ENCODE results near the gene INHA.

Gene INHA

GRCh38 chr2:219540784-219541504, 31.2 kb upstream of the INHA start:
- no peak for DNase-seq (ENCODE audit: low read depth)

- DNase-seq (ENCODE audit: low read depth), result no peak
These were observed 30.4 kb upstream of the INHA start for GRCh38 chr2:219541611-219542180.

DNA sequence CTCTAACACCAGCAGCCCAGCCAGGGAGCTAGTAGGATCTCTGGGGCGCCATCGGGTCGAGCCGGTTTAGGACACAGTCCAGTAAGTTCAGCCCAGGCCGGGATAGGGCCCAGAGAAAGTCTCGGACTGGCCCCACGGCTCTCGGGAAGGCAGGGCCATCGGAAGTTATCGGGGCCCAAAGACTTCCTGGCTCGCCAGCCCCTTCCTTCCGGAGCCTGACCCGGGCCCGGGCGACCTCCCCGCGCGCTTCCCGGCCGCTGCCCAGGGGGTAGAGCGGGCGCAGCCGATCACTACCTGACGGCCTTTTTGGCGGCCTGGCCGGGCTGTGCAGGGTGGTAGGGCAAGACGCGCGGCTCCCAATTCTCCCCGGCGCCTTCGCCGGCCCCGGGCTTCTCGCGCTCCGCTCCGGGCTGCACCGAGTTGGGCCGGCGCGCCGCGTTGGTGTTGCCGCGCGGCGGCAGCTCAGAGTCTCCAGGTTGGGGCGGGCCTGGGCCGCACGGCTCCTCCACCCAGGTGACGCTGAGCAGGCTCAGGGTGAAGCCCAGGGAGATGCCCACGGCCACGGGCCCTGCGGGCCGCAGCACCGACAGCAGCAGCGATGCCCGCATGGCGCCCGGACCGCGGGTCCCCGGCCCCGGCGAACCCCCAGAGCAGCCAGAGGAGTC, 29.0 kb upstream of the INHA start:
- no peak for DNase-seq (ENCODE audit: low read depth)

GRCh38 chr2:219543596-219544358, 28.3 kb upstream of the INHA start, which contains the start of the genes CHPF and TMEM198:
CHPF (minus strand) TSS chr2:219543809; CDS start chr2:219543538, 271 bp downstream.
TMEM198 (plus strand) TSS chr2:219544028; CDS start chr2:219544728, 700 bp downstream.
- DNase-seq (ENCODE audit: low read depth), result peak; percentile 96

DNA sequence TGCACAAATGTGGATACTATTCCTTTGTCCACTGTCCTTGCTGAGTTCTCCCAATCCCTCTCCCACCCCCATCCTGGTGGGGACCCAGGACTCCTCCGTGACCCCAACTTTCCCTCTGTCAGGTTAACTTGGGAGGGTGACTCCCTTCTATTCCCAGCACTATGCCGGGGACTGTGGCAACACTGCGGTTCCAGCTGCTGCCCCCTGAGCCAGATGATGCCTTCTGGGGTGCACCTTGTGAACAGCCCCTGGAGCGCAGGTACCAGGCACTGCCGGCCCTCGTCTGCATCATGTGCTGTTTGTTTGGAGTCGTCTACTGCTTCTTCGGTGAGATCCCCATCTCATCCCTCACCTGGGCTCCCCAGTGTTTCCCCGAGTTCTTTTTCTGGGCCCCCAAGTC, 27.5 kb upstream of the INHA start:
- no peak for DNase-seq (ENCODE audit: low read depth)

GRCh38 chr2:219545295-219545942, 26.7 kb upstream of the INHA start:
- no peak for DNase-seq (ENCODE audit: low read depth)

GRCh38 chr2:219545943-219546352, 26.2 kb upstream of the INHA start:
- DNase-seq (ENCODE audit: low read depth), result no peak

GRCh38 chr2:219547621-219548020, 24.5 kb upstream of the INHA start:
- DNase-seq (ENCODE audit: low read depth), result no peak

DNA sequence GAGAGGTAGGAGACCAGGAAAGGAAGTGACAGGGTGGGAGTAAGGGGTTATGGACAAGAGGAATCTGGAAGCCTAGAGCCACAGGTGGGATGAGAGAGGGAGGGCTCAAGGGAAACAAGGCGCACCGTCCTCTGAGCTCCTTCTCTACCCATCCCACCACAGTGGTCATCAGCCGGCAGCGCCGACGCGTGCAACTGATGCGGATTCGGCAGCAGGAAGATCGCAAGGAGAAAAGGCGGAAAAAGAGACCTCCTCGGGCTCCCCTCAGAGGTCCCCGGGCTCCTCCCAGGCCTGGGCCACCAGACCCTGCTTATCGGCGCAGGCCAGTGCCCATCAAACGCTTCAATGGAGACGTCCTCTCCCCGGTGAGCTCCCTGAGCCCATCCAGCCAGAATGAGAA, 23.1 kb upstream of the INHA start:
- DNase-seq (ENCODE audit: low read depth), result no peak

GRCh38 chr2:219549619-219550018, 22.5 kb upstream of the INHA start:
- DNase-seq (ENCODE audit: low read depth), result no peak

GRCh38 chr2:219551441-219552381, 20.4 kb upstream of the INHA start:
- no peak for DNase-seq (ENCODE audit: low read depth)

GRCh38 chr2:219552382-219553167, 19.5 kb upstream of the INHA start:
- peak; percentile 48 for DNase-seq (ENCODE audit: low read depth)

DNA sequence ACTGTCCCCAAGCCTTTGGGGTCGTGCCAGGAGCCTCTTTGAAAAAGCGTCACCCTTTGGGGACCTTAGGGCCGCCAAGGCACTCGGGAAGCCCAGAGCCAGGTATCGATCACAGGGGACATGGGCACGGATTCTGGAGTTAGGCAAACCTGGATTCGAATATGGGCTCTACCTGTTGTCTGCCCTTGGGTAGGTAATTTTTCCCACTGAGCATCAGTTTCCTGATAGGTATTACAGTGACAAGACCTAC, 19.0 kb upstream of the INHA start:
- no peak for DNase-seq (ENCODE audit: low read depth)

DNA sequence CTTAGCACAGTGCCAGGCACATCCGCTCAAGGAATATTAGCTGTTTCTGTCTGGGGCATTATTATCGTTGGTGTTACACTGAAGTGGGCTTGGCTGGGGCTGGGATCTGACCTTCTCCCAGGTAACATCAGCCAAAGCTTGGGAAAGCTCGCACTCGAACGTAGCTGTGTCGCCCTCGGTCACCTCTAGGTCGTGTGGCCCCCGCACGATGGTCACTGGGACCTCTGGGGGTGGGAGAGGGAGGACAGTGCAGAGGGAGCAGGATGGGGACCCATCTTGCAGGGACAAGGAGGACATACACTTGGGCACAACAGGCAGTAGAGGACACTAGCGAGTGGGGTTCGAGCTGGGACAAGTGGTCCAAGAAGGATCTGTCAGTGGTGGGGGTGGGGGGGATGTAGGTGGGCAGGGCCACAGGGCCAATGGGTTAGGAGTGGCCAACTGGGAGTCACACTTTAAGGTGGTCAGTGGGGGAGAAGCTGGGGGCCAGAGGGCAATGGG, 18.6 kb upstream of the INHA start:
- DNase-seq (ENCODE audit: low read depth), result no peak

DNA sequence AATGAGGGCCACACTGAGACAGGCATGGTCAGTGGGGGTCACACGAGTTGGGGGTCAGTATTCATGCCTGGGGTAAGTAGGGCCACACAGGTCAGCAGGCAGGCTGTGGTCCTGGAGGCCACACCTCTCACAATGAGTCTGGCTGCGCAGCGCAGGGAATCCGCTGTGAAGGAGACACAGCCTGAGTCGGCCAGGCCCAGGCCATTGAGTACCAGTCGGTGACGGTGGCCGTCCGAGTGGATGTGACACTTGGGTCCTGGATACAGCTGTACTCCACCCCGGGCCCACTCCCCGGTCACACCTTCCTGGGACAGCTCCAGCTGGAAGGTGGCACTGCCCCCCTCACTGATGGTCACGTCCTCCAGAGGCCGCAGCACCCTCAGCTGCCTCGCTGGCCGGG, 17.8 kb upstream of the INHA start:
- DNase-seq (ENCODE audit: low read depth), result no peak

GRCh38 chr2:219555956-219556355, 16.2 kb upstream of the INHA start:
- DNase-seq (ENCODE audit: low read depth), result no peak

GRCh38 chr2:219556413-219556812, 15.7 kb upstream of the INHA start:
- DNase-seq (ENCODE audit: low read depth), result no peak

DNA sequence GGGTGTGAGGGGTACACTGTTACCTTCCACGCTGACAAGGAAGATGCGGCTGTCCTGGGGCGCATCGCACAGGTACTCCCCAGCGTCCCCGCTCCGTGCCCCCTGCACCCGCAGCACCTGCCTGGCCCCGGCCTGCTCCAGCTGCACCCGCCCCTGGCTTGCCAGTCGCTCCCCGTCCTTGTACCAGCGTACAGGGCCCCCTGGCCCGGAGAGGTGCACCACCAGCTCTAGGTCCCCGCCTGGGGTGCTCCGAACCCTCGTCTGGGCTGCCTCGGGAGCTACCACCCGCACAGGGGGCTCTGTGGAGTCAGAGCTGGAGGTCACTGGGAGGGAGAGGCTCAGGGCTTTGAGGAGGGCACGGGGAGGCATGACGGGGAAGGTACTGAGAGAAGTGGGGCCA, 14.8 kb upstream of the INHA start:
- no peak for DNase-seq (ENCODE audit: low read depth)

- no peak for DNase-seq (ENCODE audit: low read depth)
These were observed 14.0 kb upstream of the INHA start for GRCh38 chr2:219557791-219558785.

Data from fibroblast of the conjunctiva (primary cell).